HG03175 (cell line): ENCODE data around the gene CRHR2.

Source experiments
- ATAC-seq: cut with Tn5 transposase; IDR thresholded peaks from one replicate; pipeline ENCODE4 v1.9.1; 2021; ENCODE audit warnings: mild to moderate bottlenecking, moderate library complexity; ENCODE audit not compliant: unreplicated experiment

The CRHR2 gene

GRCh38 chr7:30633223-30633622 lies 49.0 kb downstream of the CRHR2 start:
- ATAC-seq: no peak

DNA sequence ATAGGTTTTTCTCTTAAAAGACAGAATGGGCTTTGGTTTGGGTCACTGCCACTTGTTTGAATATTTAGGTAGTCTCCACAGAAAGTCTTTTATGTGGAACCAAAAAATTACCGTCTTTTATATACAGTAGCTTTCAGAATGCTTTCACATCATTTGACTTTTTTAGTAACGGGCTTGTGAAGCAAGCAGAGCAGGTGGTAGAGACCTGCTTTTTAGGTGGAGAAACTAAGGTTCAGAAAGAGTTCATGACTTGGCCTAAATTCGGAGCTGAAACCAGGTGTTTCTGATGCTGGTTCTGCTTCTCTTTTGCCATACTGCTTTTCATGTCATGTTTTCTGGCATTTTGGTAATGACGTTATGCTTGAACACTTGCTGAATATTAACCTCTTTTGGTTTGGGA lies 51.3 kb downstream of the CRHR2 start:
- ATAC-seq: no peak

DNA sequence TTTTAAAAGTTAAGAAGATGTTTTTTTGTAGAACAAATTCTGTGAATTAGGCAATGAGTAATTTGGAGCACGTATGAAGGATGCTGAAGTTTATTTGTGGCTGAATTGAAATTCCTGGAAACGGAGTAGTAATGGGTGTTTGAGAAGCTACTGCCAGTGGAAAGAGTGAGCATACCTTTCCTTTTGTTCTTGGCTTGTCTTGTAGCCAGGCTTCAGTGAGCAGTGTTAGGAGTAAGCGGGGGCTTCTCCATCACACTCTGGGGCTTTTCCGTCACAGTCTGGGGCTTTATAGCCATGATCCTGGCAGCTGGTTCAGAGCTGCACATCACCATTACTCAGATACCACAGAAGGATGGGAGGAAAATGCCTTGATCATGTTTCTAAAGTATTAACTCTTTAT lies 55.2 kb downstream of the CRHR2 start:
- no peak for ATAC-seq

GRCh38 chr7:30625283-30625682 lies 57.0 kb downstream of the CRHR2 start:
- ATAC-seq: no peak

DNA sequence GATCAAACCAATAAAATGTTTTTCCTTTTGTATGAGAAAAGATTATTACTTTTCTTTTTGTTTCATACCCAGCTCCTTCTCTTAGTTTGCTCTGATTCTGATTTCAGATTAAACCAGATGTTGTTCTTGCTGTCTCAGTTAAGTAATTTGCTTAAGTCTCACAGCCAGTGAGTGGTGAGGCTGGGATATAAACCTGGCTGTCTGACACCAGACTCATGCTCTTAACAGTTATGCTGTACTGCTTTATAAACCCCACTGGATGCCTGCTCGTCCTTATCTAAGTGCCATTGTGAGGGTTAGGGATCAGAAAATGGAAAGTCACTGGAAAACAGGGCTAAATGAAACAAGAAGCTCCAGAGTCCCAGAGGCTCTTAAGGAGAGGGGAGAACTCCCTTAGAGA lies 63.3 kb downstream of the CRHR2 start:
- no peak for ATAC-seq

- no peak for ATAC-seq
These were observed 64.1 kb downstream of the CRHR2 start for GRCh38 chr7:30618080-30618676.

DNA sequence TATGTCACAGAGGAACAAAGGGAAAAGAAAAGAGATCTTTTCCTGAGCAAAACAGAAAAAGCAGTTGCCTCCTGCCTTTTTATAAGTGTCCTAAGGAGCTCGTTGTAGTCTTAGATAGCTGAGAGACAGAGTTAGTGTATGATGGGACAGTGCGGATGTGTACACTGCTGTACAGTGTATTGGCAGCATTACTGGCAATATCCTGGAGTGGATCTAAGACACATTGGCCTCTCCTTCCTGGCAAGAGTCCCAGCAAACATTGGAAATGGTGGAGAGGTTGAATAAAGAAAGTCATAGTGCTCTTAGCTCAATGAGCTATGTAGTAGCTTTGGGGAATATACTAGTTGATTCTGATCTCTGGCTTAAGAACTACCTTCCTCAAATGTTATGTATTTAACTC lies 64.9 kb downstream of the CRHR2 start:
- no peak for ATAC-seq

- no peak for ATAC-seq
These were observed 65.9 kb downstream of the CRHR2 start for GRCh38 chr7:30616318-30616717.

DNA sequence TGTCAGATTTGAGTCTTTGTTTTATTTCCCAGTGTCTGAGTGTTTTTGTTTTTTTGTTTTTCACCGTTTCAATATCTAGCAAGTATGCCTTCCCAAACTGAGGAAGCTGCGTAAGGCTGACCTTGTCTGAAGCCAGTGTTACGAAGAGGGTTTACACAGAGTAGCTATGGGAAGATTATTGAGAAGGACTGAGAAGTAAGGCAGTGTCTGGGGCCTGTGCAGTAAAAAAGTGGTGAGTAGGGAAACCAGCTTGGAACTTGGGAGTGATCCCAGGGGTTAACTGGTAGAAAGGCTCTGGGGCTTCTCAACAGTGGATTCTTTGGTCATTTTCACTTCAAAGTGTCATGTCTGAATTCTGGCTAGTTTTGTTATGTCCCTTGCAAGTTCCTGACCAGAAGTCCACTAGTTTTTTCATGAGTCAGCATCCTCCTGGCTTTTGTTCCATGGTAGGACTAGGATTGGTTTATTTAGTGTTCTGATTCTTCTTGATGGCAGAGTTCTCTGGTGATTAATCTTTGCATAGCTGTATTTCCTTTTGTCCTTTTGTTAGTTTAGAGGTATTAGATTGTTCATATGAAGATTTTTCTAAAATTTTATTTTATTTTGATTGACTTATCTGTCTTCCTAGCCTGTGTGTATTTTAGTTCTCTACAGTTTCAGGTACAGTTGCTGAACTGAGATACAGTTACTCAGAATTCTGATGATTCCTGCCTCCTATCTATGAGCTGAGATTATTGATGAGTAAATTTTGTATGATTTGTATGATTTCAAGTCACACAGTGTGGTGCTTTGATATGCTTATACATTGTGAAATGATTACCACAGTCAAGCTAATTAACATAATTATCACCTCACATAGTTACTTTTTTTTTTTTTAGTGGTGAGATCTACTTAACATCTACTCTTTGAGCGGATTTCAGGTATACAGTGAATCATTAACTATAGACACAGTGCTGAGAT lies 68.6 kb downstream of the CRHR2 start:
- ATAC-seq: no peak

DNA sequence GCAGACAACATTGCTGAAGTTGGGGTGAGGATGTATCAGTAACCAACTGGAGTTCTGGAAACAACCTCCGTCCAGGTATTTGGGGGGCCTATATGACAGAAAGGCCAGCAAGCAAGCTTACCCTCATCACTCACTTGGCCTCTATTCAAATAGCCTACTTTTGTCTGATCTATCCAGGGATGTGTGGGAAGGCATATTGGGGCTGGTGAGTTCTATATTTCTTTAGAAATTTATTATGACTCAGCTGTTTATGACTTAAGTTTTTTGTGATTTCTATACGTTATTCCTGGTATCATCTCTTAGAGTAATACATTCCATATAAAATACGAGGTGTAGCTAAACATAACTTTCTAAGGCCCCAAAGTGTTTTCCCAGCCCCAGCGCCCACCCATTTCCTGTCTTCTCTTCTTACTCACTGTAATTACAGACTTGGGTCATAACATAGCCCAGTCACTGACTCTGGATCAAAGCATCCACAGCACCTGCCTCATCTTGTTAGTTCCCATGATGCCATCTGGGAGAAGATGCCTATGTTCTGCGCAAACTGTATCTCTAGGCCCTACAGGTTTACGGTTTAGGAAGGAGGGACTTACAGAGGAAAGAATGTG lies 69.5 kb downstream of the CRHR2 start:
- ATAC-seq: no peak

GRCh38 chr7:30605832-30606231 lies 76.4 kb downstream of the CRHR2 start:
- ATAC-seq: no peak

DNA sequence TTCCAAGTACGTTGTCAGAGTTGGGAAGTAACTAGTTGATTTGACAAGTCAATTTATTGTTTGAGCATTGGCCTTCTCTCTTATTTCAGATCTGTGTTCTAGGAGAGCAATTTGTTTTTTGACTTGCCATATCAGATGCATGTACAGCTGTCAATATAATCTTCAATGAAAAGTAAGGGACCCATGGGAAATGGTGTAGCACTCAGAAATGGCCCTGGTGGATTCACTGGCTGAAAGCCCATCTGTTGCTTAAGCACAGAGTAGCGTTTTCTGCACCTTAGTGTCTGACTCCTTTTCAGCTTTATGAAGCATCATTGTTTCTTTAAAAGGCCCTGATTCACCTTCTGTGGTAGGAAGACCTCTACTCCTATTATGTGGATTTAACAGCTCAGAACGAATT lies 77.4 kb downstream of the CRHR2 start:
- no peak for ATAC-seq
